ENCODE results near the gene AGBL4.

GRCh38 chr1:49225464-49225863 is 798.3 kb downstream of the AGBL4 start:
- TF ChIP-seq CTCF (IDR thresholded peaks at IDR 0.05) (no peak), ZFX (IDR thresholded peaks at IDR 0.05; ENCODE audit: borderline replicate concordance) (no peak)

All from 22Rv1 (cell line).